Endothelial cell of umbilical vein (primary cell): ENCODE measurements around the gene ENG. TPM values are rescaled to one million over a fixed set of nuclear protein-coding genes. Genes with fewer than 3 reads are reported as not detected.

ENCODE experiments used
- BruUV-seq: library from RNA; stranded (reverse); fragments of 400-500 nt; replicated peaks from 2 replicates; lab custom pipeline; 2021; lab: Mats Ljungman, UMichigan
- CTCF ChIA-PET: fragments of 300-600, 350-600 bp; sonication (Branson Sonifier 250); formaldehyde crosslinking; loops from one replicate; lab custom pipeline; 2021; ENCODE audit warnings: antibody characterized with exemption, inconsistent platforms; lab: Charles Lee
- POLR2A ChIA-PET: fragments of 300-600, 350-600 bp; sonication (Branson Sonifier 250); formaldehyde crosslinking; loops from one replicate; lab custom pipeline; 2021; ENCODE audit warnings: antibody characterized with exemption, inconsistent platforms; lab: Charles Lee
- DNase-seq: peaks from one replicate; pipeline ENCODE4 v3.0.0-alpha.2; 2011; ENCODE audit warnings: low read depth, low spot score
- FAIRE-seq: peaks from 2 replicates; lab custom pipeline; 2011; peaks lifted over from hg19 to GRCh38; lab: Jason Lieb, UNC
- H2AFZ ChIP-seq: 2 replicates; pipeline ENCODE4 v1.6.0; 2012; ENCODE audit warnings: low read depth, low read length, control low read depth, inconsistent platforms
- H3K27ac ChIP-seq: 2 replicates; pipeline ENCODE4 v1.5.1; 2011; ENCODE audit warnings: low read depth, mild to moderate bottlenecking, control low read depth, low read length, moderate library complexity; ENCODE audit not compliant: insufficient read depth
- H3K27me3 ChIP-seq, 2 experiments: 2 replicates each; pipeline versions ENCODE4 v1.6.0 to v1.6.1; 2011; ENCODE audit warnings: low read length in 2 of 2, mixed read lengths in 1 of 2; ENCODE audit not compliant: control insufficient read depth in 2 of 2, insufficient read depth in 2 of 2
- H3K36me3 ChIP-seq, 2 experiments: 2 replicates in 1 of 2; 3 replicates in 1 of 2; pipeline ENCODE4 v1.5.1; 2011; ENCODE audit warnings: low read length in 2 of 2, mild to moderate bottlenecking in 1 of 2, moderate library complexity in 1 of 2; ENCODE audit not compliant: control insufficient read depth in 2 of 2, insufficient read depth in 2 of 2; ENCODE audit errors: extremely low read depth in 1 of 2
- H3K4me1 ChIP-seq: 3 replicates; pipeline ENCODE4 v1.5.1; 2011; ENCODE audit warnings: mild to moderate bottlenecking, low read length; ENCODE audit not compliant: control insufficient read depth, insufficient read depth; ENCODE audit errors: extremely low read depth
- H3K4me2 ChIP-seq: 2 replicates; pipeline ENCODE4 v1.6.1; 2011; ENCODE audit warnings: low read length, control low read depth, mixed read lengths; ENCODE audit not compliant: insufficient read depth
- H3K4me3 ChIP-seq, 3 experiments: fragments of 200-600 bp in 1 of 3; sonication (generic), shearing (Covaris generic) in 1 of 3; replicated peaks in 1 of 3; 2 replicates each; pipeline ENCODE4 v1.5.1; 2011 to 2016; ENCODE audit warnings: control low read depth in 3 of 3, low read length in 3 of 3, mild to moderate bottlenecking in 2 of 3, inconsistent platforms in 1 of 3, low read depth in 1 of 3, moderate library complexity in 1 of 3; ENCODE audit not compliant: insufficient read depth in 1 of 3
- H3K79me2 ChIP-seq: 2 replicates; pipeline ENCODE4 v1.6.0; 2012; ENCODE audit warnings: low read length, inconsistent platforms; ENCODE audit not compliant: control insufficient read depth, insufficient read depth
- H3K9ac ChIP-seq: replicated peaks from 2 replicates; pipeline ENCODE3; 2011; ENCODE audit warnings: low read length, control low read depth; ENCODE audit not compliant: insufficient read depth; ENCODE audit errors: extremely low read depth
- H3K9me1 ChIP-seq: replicated peaks from 3 replicates; pipeline ENCODE4 v1.6.0; 2011; ENCODE audit warnings: mild to moderate bottlenecking, low read length; ENCODE audit not compliant: control insufficient read depth, insufficient read depth; ENCODE audit errors: extremely low read depth
- H3K9me3 ChIP-seq: replicated peaks from 2 replicates; pipeline ENCODE4 v1.5.1; 2012; ENCODE audit warnings: low read length, inconsistent platforms; ENCODE audit not compliant: control insufficient read depth, insufficient read depth
- H4K20me1 ChIP-seq: replicated peaks from 2 replicates; pipeline ENCODE3; 2011; ENCODE audit warnings: mild to moderate bottlenecking, low read length; ENCODE audit not compliant: control insufficient read depth, insufficient read depth; ENCODE audit errors: extremely low read depth
- CTCF ChIP-seq, 2 donors: IDR thresholded peaks; 1 replicate in 1 of 2; 2 replicates in 1 of 2; pipeline ENCODE4 v1.5.1; 2011; ENCODE audit warnings: low read length in 2 of 2, mild to moderate bottlenecking in 2 of 2, moderate library complexity in 2 of 2, control low read depth in 1 of 2, inconsistent platforms in 1 of 2, low read depth in 1 of 2; ENCODE audit not compliant: insufficient read depth in 1 of 2; ENCODE audit errors: extremely low read depth in 1 of 2
- EZH2 ChIP-seq: IDR thresholded peaks from 2 replicates; pipeline ENCODE4 v1.6.1; 2012; ENCODE audit warnings: borderline replicate concordance, low read depth, mild to moderate bottlenecking, moderate library complexity, low read length, inconsistent platforms; ENCODE audit not compliant: severe bottlenecking
- FOS ChIP-seq: IDR thresholded peaks from 2 replicates; pipeline ENCODE4 v1.6.1; 2011; ENCODE audit warnings: mild to moderate bottlenecking, low read length, moderate library complexity, borderline replicate concordance; ENCODE audit not compliant: insufficient read depth
- GATA2 ChIP-seq: IDR thresholded peaks from 2 replicates; pipeline ENCODE4 v1.7.0; 2011; ENCODE audit warnings: low read depth, mild to moderate bottlenecking, moderate library complexity, mixed read lengths, low read length; ENCODE audit not compliant: insufficient read length, insufficient read depth
- JUN ChIP-seq: IDR thresholded peaks from 2 replicates; pipeline ENCODE4 v1.6.1; 2011; ENCODE audit warnings: borderline replicate concordance, low read depth; ENCODE audit not compliant: insufficient read length, insufficient read depth
- MAX ChIP-seq: IDR thresholded peaks from 2 replicates; pipeline ENCODE4 v1.6.1; 2011; ENCODE audit not compliant: insufficient read depth, insufficient read length
- MYC ChIP-seq: IDR thresholded peaks from one replicate; pipeline ENCODE4 v1.6.1; 2011; ENCODE audit warnings: mild to moderate bottlenecking, low read depth, low read length
- POLR2A ChIP-seq: IDR thresholded peaks from 2 replicates; pipeline ENCODE4 v1.6.1; 2012; ENCODE audit warnings: low read depth, mild to moderate bottlenecking, control low read depth, low read length
- POLR2AphosphoS5 ChIP-seq: IDR thresholded peaks from 2 replicates; pipeline ENCODE4 v1.6.1; 2012; ENCODE audit warnings: low read depth, mild to moderate bottlenecking, control low read depth, low read length, moderate library complexity; ENCODE audit not compliant: insufficient read depth
- dilution Hi-C: fragments of 300-500 bp; cut with MboI; formaldehyde crosslinking; loops from one replicate; pipeline ENCODE4 v1.15.0; 2019; ENCODE audit warnings: low sequenced_read_pairs; ENCODE audit not compliant: extremely low pct_ligation_motif_present
- intact Hi-C: fragments of 100-400 bp; cut with micrococcal nuclease; formaldehyde crosslinking; loops from one replicate; pipeline ENCODE4 v1.10.0; 2022
- polyA plus RNA-seq, 4 experiments: library from polyadenylated mRNA; depleted of rRNA in 3 of 4; stranded (reverse) in 3 of 4; unstranded in 1 of 4; fragments of >200 nt; gene quantifications; 2 replicates each; pipeline versions ENCODE4 v1.2.1 to v1.2.3, GENCODE V29; 2011 to 2012; ENCODE audit warnings: missing spikeins in 1 of 4
- total RNA-seq: library from RNA; stranded (reverse); gene quantifications from 2 replicates; pipeline ENCODE4 v1.2.3, GENCODE V29; 2021

ENG gene
- total and polyA plus RNA-seq, 2 donors (not counting 3 experiments of a cell fraction or from before 2014, with no cell fraction given) = 338 to 728 TPM

DNA sequence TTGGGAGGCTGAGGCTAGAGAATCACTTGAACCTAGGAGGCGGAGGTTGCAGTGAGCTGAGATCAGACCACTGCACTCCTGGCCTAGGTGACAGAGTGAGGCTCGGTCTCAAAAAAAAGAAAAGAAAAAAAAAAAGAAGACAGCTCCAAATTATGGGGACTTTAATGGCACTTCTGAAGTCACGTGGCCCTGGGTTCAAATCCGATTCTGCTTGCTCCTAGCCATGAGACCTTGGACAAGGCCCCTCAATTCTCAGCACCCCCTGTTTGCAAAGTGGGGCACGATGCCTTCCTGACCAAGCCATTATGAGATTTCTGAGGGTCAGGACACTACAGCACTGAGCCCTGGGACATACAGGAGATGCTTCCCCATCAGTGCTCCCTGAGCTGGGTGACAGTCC, 1.1 kb upstream of the ENG start:
- BruUV-seq = no TSS peak
- POLR2A ChIA-PET = interaction anchor here (0.6 to 4.1 kb wide), 2 partner anchors 17 to 44 kb away, joined by 3 to 14 read pairs; no protein-coding TSS in a partner anchor
- H3K9me1 ChIP-seq = no peaks in the 10 kb centered on the region
- DNase-seq = no peak
- H2AFZ ChIP-seq = no peak overlapping the region
- H3K9ac ChIP-seq = no peak overlapping the region
- no peaks in the 10 kb centered on the region for H3K27me3 ChIP-seq
- dilution Hi-C loops (no loop called here), intact Hi-C loops (loop anchor here (2.0 kb wide), 1 partner anchor 53 kb away; the partner anchor contains the start of gene FPGS)
- H3K79me2 ChIP-seq = peaks cover 44% of the 10 kb centered on the region
- H3K36me3 ChIP-seq = peaks cover 2 to 12% of the 10 kb centered on the region in 2 experiments
- H3K27ac ChIP-seq = peak overlapping the region; percentile 63
- CTCF ChIA-PET = interaction anchor here (0.8 to 6.3 kb wide), 11 partner anchors 9 to 121 kb away, joined by 3 to 101 read pairs (median 4); partner anchors contain the start of gene TOR2A
- TF ChIP-seq MYC (no peak), MAX (no peak), CTCF (IDR thresholded peaks at IDR 0.05; ENCODE audit: extremely low read depth in 1 of 2, insufficient read depth in 1 of 2, low read depth in 1 of 2, low read length in 2 of 2) (no peak), EZH2 (no peak), JUN (no peak), POLR2A (no peak), GATA2 (no peak), POLR2AphosphoS5 (no peak), FOS (no peak)
- peaks cover 26% of the 10 kb centered on the region for H3K4me1 ChIP-seq
- no peak overlapping the region for H3K4me3 ChIP-seq
- H3K9me3 ChIP-seq = no peaks in the 10 kb centered on the region
- H4K20me1 ChIP-seq = no peaks in the 10 kb centered on the region
- no peak overlapping the region for H3K4me2 ChIP-seq
- FAIRE-seq = no peak
